HL-60 (cell line): Measurements from ENCODE around the gene TTLL8.

Experiments used
- DNase-seq, 2 experiments: peaks; one replicate each; pipeline ENCODE4 v3.0.0-alpha.2; 2010 to 2020; ENCODE audit warnings: low read depth in 1 of 2, low spot score in 1 of 2
- H3K27ac ChIP-seq: fragments of 250-450 bp; sonication (Bioruptor Pico); replicated peaks from 2 replicates; pipeline ENCODE4 v1.5.1; 2020; ENCODE audit warnings: mild to moderate bottlenecking, moderate library complexity
- H3K27me3 ChIP-seq: fragments of 250-450 bp; sonication (Bioruptor Pico); 2 replicates; pipeline ENCODE4 v1.5.1; 2021; ENCODE audit warnings: mild to moderate bottlenecking, moderate library complexity; ENCODE audit not compliant: insufficient read depth, poor library complexity, severe bottlenecking
- H3K4me3 ChIP-seq: replicated peaks from 2 replicates; pipeline ENCODE4 v1.5.1; 2011; ENCODE audit warnings: mild to moderate bottlenecking, control low read depth, low read length; ENCODE audit not compliant: insufficient read depth
- CTCF ChIP-seq: IDR thresholded peaks from one replicate; pipeline ENCODE4 v1.5.1; 2011; ENCODE audit warnings: low read length, control low read depth, inconsistent platforms; ENCODE audit not compliant: insufficient read depth
- GABPA ChIP-seq: IDR thresholded peaks from 2 replicates; pipeline ENCODE4 v1.6.1; 2012; ENCODE audit warnings: low read depth
- POLR2AphosphoS5 ChIP-seq: IDR thresholded peaks from 2 replicates; pipeline ENCODE4 v1.6.1; 2012; ENCODE audit warnings: low read depth
- REST ChIP-seq: IDR thresholded peaks from 2 replicates; pipeline ENCODE4 v1.6.1; 2012; ENCODE audit warnings: low read depth; ENCODE audit not compliant: insufficient replicate concordance
- SPI1 ChIP-seq: IDR thresholded peaks from 2 replicates; pipeline ENCODE4 v1.6.1; 2012; ENCODE audit warnings: low read depth, mild to moderate bottlenecking, borderline replicate concordance

The TTLL8 gene

GRCh38 chr22:50057278-50058060 is 629 bp downstream of the TTLL8 start:
- H3K27ac ChIP-seq, result no peak overlapping the region
- H3K27me3 ChIP-seq, result peaks cover 2% of the 10 kb centered on the region
- TF ChIP-seq REST (no peak), GABPA (no peak), POLR2AphosphoS5 (no peak), SPI1 (no peak), CTCF (no peak)
- DNase-seq, result no peak
- no peak overlapping the region for H3K4me3 ChIP-seq

- no peak overlapping the region for H3K27ac ChIP-seq
These were observed 1.7 kb downstream of the TTLL8 start for GRCh38 chr22:50056214-50056972.

More at GRCh38 chr22:50056214-50056972, 1.7 kb downstream of the TTLL8 start:
- TF ChIP-seq SPI1 (no peak), POLR2AphosphoS5 (no peak), GABPA (no peak), CTCF (no peak), REST (no peak)
- DNase-seq, result no peak
- peaks cover 2% of the 10 kb centered on the region for H3K27me3 ChIP-seq
- H3K4me3 ChIP-seq, result no peak overlapping the region
